T-helper 9 cell (primary cell): ENCODE results near the gene EFCAB11.

Experiments
- DNase-seq: peaks from one replicate; pipeline ENCODE4 v3.0.0-alpha.2; 2020

EFCAB11 gene

DNA sequence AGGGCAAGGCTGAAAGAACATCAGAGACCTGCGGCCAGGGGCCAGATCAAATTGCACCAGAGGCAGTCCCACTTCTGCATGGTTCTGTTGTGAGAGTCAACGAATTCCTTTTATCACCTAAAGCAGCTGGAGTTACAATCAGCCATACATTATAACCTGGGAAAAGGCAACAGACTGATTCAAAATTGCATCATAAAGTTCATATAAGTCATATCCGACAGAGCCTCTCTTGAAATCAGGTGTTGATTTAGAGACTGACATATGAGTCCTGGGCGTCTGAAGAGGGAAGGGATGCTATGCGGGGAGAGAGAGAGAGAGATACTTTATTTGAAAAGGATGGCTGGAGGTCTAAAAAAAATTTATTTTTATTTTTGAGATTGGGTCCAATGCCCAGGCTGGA, 89.4 kb downstream of the EFCAB11 start:
- no peak for DNase-seq

DNA sequence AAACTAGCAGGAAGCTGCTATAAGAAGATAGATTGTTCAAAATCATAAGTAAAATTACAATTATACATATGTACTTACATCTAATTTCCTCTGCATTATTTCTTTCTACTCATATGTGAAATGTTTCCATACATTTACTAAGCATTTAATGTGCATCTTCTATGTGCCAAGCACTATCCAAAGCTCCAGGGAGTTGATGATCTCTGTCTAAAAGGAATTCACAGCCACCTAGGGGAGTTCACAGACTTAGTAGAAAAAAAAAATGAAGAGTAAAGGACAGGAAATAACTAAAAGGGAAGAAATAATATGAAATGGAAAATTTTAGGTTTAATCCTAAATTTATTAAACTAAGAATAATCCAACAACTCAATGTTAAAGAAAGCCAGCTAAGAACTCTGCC, 91.7 kb downstream of the EFCAB11 start:
- no peak for DNase-seq

DNA sequence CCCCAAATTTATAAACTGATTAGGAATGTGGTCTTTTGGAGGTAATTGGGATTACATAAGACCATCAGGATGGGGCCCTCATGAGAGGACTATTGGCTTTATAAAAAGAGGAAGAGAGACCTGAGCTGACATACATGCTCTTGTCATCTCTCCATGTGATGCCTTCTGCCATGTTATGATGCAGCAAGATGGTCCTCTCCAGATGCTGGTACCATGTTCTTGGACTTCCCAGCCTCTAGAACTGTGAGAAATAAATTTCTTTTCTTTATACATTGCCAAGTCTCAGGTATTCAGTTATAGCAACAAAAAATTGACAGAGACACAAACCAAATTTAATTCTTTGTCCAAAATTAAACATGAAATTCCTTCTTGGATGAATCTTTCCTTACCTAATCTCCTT, 92.9 kb downstream of the EFCAB11 start:
- DNase-seq: no peak

DNA sequence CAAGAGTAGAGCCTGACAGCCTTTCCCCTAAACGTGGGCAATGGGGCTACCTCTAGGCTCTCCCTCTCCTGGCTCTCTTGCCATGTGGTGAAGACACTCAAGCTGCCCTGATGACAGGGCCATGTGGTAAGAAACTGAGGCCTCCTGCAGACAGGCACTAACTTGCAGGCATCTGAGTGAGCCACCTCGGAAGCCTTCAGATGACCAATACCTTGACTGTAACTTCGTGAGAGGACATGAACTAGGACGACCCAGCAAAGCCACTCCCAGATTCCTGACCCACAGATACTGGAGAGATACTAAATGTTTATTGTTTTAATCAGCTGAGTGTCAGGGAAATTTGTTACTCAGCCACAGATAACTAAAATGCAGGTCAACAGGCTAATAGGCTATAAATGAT, 96.4 kb downstream of the EFCAB11 start:
- DNase-seq: no peak

DNA sequence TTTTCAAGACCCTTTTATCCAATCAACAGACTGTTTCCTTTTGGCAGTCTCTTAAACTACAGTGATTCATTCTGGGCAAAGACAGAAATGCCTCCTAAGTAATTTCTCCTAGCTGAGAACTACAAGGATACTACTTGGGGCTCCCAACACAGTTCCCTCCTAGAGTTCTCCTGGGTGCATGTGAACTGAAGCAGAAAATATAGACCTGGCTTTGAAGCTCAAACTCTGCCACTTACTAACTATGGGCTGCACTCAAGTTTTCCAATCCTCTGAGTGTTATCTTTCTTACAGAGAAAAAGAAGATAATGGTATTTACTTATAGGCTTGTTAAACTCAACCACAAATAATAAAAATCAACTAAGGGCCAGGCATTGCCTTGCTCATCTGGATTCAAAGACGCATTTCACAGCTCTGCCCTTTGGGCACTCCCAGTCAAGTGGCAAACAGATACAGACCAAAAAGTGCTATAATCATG, 97.6 kb downstream of the EFCAB11 start:
- DNase-seq: no peak

DNA sequence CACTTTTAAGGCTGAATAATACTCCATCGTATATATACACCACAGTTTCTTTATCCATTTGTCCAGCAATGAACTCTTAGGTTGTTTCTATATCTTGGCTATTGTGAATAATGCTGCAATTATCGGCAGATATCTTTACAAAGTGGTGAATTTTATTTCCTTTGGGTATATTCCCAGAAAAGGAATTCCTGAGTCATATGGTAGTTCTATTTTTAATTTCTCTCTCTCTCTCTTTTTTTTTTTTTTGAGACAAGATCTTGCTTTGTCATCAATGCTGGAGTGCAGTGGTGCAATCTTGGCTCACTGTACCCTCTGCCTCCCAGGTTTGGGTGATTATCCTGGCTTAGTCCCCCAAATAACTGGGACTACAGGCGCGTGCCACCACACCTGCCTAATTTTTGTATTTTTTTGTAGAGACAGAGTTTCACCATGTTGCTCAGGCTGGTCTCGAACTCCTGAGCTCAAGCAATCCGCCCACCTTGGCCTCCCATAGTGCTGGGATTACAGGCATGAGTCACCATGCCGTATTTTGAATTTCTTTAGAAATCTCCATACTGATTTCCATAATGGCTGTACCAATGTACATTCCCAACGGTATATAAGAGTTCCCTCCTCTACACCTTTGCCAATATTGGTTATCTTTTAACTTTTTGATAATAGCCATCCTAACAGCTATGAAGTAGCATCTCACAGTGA, 98.4 kb downstream of the EFCAB11 start:
- no peak for DNase-seq

DNA sequence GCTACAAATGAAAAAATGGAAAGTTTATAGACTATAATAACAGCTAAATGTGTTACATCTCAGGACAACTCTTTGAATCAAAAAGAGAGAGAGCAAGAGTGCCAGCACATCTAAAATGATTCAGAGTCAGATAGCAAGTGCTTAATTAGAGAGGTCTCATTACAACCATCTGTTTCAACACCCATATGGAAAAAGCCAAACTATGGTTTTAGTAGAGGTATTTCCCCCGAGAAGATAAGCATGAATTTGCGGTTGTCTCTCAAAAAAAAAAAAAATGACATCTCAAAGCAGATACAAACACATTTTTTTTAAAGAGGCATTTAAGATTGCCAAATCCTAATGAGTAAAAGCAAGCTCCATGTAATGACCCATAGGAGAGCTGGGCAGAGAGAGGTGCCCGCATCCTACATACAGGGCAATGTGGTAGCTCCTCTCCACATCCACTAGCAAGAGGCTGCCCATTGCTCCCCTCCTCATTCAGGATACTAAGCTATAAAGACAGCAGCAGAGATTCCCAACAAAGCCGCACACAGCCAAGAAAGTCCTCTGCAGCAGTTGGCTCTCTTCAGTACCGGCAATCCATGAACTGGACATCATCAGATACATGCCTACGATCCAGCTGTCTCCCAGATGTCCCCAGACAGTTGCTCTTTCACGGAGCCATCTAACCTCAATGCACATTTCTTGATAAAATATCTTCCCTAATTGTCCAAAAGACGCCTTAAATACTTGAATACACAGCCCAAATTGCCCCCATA, 100.4 kb downstream of the EFCAB11 start:
- DNase-seq: no peak

DNA sequence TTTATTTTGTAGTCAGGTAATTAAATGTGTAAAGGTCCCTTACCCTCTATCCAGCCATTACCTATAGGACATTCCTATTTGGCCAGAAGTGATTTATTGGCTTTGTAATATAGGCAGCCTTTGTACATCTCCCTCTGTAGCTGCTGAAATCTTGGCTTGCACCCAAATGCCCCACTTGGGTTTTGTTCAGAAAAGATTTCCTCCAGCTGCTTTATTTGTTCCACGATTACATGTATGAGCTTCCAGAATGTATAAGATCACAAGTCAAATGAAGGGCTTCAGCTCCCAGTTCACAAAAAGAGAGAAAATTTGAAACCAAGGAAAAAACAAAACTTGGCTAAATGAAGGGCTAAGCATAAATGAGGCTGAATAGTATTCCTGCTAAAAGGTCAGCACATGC, 103.4 kb downstream of the EFCAB11 start:
- DNase-seq: no peak

DNA sequence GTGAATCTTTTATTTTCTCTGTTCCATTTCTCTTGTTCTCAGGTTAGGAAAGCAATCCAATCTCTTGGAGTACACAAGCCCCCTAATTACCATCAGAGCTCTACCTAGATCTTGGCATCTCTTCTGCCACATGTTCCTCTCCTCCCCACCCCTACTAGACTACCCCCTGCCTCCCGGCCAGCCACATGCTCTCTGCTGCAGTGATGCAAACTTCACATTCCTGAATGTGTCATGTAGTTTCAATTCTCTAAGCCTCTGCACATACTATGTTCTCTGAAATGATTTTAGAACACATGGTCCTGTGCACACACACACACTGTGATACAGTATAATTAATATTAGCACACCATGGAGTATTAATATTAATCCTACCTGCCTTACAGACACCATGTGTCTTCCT, 104.6 kb downstream of the EFCAB11 start:
- DNase-seq: no peak

DNA sequence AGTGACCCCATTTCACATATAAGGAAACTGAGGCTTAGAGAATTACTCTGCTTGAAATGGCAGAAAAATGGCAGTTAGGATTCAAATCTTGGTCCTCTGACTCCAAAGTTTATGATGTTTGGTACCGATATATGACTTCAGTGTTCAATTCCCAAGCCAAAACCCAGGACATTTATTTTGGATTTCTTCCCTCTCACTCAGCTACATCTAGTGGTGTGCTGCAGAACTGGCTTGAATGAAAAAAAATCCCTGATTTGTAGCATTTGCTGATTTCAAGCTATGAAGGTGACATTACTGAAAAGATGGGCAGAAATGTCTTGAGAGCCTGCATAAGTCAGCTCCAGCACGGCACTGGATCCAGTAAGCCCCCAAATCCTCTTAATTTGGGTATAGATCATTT, 106.4 kb downstream of the EFCAB11 start:
- DNase-seq: no peak

DNA sequence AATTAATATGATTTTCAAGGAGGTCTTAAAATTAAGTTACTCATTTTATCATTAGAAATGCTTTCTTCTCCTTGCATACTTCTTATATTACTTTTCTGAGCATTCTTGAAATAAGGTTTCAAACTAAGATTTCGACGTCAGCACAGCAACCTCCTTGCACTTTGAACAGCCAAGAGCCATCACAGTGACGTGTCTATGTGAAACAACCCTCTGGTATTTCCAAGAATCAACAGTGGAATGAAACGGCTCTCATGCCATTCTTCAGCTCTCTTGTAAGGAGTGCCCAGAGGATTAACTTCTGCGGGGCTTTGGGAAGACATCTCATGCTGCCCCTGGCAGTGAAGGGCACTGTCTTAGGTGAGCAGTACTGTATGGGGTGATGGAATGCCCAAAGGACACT, 109.2 kb downstream of the EFCAB11 start:
- DNase-seq: no peak

DNA sequence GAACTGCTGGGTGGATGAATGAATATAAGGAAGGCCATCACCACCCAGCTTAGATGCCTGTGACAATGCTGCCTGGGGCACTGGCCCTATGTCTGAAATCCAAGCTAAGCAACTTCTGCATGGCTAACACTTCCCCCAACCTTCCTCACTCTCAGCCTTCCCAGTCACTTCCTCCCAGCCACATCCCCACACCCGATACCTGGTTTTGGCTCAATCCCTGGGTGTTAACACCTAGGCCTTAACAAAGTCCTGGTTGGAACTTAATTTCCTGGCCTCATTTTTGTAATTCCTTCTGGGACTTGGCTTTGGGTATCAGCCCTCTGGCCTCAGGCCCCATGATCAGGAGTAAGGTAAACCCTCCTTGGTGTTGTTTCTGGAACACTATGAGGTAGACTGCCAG, 110.0 kb downstream of the EFCAB11 start:
- DNase-seq: no peak

DNA sequence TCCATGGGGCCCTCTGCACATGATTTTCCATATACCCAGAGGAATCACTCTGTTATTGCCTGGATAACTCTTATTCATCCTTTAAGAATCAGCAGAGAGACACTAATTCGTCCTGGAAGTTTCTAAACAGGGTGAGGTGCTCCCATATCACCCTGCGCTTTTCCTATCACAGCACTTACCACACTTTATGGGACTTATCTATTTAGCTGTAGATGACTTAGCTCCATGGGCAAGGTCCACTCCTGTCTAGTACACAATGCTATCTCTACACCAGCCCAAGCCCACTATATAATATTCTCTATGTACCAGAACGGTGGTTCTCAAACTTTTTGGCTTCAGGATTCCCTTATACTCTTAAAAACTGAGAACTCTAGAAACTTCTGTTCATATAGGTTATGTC, 111.7 kb downstream of the EFCAB11 start:
- DNase-seq: no peak

DNA sequence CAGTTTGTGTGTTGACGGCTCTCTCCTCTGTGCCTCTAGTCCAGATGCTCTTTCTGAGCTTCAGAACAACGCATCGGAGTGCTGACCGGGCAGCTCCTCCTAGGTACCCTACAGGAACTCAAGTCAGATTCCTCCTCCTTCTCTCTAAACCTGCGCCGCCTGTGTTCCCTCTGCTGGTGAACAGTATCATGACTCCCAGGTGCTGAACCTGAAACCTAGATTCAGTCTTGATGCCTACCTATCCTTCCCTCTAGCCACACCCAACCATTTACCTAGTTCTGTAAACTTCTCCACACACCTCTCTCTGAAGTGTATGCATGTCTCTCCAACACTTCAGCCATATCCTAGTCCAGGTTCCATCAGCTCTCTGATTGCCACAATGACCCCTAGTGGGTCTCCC, 112.7 kb downstream of the EFCAB11 start:
- DNase-seq: no peak

DNA sequence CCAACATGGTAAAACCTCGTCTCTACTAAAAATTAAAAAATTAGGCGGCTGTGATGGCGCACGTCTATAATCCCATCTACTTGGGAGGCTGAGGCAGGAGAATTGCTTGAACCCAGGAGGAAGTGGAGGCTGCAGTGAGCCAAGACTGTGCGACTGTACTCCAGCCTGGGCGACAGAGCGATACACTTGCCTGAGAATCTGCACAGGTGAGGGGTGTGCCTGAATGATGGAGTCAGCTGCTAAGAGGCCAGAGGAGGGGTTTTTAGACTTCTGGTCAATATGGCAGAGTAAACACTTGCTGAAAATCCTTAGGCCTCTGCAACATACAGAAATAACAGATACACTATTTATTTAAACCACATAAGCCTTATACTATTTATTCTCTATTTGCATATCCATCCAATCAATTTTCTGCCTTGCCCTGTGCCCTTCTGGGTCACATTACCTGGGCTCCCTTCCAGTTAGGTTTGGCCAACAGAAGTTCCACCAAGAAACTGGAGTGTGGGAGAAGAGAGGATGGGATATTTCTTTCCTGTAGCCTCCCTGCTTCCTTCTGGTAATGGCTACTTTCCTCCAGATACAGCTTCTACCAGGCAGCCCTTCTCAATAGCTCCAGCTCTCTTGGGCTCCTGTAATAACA, 117.6 kb downstream of the EFCAB11 start:
- no peak for DNase-seq

DNA sequence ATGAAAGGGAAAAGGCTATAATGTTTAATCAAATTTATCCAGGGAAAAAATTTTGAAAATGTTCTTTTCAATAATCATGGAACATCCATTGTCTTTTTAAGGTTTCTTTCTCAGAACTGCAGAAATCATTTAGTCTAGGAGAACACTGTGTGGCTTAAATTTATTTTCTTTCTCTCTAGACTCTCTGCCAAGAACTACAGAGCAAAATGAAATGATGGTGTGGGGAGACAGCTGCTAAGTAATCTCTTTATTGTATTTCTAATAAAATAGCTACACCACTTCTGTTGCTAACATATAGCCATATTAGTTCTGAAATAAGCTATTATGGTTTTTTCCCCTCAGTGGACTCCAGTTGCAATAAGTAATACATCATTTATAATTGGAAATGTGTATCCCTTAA, 120.9 kb downstream of the EFCAB11 start:
- no peak for DNase-seq

DNA sequence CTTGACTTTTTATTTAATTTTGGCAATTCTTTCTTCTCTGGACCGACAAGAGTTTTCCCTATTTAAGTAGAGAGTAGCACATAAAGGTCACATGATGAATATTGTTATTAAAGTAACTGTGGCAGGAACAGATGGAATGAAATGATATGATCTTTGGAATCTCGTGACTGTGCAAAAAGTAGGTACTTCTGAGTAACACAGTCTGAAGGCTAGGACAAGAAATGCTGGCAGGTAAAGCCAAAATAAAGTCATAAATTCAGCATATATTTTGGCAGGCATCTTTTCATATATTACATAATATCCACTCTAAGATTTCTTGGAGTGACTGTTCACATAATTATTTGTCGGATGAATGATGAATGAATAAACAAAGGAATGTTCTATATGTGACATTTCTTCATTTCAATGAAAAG, 121.4 kb downstream of the EFCAB11 start:
- DNase-seq: no peak

DNA sequence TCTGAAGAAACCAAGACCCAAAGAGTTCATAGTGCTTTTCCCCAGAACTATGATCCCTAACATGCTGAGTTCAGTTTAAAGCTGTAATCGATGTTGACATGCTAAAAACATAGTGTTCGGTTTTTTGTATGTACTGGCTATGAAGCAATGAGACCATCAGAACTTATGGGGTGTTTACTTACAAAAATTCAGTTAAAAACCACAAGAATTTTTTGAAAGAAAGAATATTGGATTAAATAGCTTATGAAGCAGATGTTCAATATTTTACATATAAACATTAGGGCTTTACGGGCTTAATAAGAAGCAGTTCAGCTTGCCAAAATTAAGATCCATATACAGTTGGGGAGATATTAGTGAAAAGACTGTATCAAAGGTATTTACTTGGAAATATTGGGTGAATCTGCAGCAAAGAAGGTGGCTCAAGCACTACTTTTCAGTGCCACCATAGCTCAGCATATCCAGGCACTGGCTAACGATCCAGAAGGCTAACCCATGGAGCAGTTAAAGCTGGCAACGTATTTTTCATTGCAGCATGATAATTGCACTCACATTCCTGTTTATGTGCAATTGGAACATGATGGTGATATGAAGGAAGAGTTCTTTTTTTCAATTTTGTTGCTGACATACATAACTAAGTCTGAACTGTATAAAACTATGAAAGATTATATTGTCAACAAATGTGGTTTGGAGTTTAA, 125.9 kb downstream of the EFCAB11 start:
- no peak for DNase-seq

DNA sequence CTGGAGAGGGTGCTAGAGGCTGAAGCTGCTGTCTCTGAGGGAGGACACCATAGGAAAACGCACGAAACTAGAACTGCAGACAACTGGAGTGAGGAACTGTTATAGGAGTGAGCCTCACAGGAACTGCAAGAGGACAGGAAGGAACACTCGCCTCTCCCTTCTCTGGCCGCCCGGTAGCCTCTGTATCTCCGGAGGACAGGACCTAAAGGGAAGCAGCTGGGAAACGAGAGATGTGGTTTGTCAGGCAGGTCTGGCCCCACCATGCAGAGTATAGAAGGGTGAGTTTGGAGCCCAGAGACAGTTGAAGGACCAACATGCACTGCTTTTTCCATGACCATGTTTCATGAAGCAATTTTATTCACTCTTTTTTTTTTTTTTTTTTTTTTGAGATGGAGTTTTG, 127.3 kb downstream of the EFCAB11 start:
- no peak for DNase-seq

DNA sequence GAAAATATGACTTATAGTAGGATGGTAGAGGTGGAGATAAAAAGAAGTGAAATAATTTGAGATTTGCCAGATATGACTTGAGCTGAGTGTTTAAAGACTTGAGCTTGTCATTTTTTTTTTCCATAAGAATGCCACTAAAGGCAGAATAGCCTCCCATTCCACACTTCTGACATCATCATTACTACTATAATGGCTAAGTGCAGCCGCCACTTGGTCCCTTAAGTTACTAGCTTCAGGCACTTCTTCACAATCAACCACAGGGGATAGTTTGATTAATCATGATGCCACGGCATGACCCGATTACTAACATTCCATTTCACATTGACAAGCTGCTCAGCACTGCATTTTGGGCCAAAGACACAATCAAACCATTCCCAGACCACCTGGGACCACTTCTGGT, 127.9 kb downstream of the EFCAB11 start:
- no peak for DNase-seq

DNA sequence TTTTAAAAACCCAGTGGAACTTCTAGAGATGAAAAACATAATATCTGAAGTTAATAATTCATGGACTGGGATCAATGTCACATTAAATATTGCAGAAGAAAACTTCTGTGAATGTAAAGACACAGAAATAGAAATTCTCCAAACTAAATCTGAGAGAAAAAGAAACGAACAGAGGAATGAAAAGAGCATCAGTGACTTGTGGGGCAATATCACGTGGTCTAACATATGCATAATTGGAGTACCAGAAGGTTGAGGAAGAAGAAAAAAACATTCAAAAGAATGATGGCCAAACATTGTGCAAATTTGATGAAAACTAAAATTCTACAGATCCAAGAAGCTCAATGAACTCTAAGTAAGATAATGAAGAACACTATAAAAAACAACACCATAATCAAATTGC, 130.8 kb downstream of the EFCAB11 start:
- no peak for DNase-seq

DNA sequence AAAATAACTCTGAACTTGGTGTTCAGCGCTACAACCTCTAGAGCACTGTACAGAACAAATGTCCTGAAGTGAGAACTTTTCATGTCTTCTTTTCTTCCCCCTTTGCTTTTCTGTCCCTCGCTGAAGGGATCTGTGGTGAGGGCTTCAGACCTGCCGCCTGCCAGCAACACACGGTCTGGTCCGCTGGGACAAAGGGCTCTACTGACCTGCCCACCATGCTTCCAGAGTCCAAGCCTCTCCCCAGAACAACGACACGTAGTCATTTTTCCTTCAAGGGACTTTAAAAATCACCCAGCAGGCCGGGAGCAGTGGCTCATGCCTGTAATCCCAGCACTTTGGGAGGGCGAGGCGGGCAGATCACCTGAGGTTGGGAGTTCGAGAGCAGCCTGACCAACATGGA, 140.4 kb downstream of the EFCAB11 start:
- DNase-seq: no peak

DNA sequence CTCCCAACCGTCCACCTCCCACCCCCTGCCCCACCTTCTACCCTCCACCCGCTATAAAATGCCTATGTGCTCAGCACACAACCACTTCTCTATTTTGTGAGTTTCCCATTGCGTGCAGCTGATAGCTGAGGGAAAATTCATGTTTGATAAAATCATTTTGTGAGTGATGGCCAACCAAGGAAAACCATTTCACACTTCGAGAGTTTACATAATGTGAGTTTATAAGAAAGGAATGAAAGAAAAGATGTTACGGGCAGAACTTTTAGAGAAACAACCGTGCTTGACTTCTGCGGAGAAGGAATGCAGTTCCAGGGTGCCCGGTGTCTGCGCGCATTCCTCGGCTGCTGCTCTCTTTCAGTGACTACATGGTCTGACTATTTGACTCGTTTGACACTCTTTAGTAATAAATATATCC, 140.9 kb downstream of the EFCAB11 start:
- no peak for DNase-seq
